Stimulated activated CD4-positive, alpha-beta T cell treated with anti-CD3 and anti-CD28 coated beads, Interleukin-15, amount 100 ng/mL, for 24 hours (primary cell): ENCODE results near the gene KCNIP3.

Source experiments
- DNase-seq: peaks from one replicate; pipeline ENCODE4 v3.0.0-alpha.2; 2020

KCNIP3 gene

DNA sequence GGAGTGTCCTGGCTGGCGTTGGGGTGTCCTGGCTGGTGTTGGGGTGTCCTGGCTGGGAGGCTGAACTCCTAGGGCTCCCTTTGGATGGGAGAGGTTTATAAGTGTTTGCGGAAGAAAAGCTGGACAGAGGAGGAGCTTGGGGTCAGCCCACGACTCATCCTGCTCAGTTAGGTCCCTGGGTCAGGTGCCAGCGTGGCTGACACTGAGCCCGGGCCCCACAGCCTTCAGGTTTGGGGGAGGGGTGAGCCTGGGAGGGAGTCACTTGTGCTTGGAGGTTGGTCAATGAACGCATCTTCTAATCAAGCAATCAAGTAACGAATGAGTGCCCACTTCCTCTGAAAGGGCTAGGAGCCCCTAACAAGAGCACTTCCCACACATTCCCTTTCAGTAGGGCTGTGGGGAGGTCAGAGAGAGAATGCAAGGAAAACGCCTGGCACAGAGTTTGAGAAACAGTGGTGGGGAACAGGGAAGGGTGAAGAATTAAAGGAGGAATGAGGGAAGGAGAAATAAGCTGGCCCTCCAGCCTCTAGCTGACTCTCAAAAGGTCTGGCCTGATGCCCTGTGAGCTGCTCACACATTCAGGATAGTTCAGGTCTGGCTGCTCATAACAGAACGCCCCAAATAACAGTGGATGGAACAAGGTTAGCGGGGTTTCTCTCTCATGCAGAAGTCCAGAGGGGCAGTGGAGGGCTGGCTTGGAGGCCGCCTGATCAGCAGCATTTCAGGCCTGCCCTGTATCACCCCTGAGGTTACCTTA, 670 bp downstream of the KCNIP3 start:
- no peak for DNase-seq

DNA sequence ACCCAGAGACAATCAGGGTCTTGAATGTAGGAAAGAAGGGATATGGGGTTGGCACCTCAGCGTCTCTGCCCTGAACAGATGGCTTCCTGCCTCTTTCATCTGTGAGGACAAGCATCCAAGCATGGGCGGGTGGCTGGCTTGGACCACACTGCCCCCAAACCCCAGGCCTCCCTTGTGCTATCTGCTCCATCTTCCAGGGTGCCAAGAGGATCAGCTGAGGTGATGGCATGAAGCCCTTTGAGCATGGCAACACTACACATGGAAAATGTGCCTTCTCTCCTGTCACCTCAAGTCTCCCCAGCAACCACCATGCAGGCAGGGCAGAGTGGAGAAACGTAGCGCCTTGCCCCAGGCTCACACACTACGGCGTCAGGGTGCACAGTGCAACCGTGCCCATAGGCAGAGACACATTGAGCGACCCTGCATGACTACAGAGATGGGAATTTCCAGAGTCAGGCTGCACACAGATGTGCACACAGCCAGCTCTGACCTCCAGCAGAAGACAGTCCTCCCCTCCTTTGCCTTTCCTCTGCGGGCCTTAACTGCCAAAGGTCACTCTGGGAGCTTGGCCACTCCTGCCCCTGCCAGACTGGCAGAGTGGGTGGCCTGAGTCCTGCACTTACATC, 1.5 kb downstream of the KCNIP3 start:
- no peak for DNase-seq

DNA sequence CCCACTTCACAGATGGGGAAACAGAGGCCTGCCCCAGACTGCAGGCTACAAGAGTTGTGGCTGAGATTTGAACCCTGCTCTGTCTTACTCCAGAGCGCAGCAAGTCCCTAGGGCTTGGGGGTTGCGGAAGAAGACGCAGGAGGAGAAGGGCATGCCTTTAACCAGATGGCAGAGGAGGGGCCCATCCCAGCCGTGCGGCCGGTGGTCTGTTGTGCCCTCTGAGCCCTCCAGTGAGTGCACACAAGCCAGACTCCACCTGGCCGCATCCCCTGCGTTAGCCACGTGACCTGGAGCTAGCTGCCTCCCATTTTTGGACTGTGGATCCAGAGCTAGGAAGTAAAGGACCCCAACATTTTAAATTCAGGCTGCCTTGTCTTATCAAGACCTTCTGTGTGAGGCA, 2.8 kb downstream of the KCNIP3 start:
- DNase-seq: no peak

DNA sequence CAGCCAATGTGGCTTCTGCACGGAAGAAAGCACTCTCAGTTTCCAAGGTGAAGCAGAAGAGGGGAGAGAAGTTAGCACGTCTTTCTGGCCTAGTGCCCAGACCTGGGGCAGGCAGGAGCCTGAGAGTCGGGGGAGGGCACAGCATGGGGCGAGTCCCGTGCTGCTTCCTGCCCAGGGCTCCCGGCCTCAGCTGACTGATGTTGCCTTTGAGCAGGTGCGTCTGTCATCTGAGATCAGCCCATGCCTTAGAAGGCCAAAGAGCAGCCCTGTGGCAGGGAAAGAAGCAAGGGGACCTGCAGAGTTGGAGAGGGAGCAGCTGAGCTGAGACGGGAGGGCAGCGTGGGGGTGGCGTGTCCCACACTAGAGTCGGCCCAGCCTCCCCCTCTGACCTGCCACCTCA, 3.3 kb downstream of the KCNIP3 start:
- DNase-seq: no peak

DNA sequence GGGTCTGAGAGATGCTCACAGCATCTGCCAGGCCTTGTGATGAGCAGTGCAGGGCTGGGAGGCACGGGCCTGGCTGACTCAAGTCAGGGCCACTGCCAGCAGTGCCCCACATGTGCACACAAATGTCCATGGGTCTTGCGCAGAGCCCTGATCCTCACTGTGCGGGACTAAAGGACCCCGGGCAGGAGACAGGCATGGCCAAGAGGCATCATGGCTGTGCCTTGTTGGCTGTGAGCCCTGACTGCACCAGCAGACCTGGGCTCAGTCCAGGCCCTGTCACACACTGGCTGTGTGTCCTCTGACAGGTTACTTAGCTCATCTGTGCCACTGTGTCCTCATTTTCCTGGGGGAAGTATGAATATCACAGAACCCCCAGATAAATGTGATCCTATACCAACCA, 4.0 kb downstream of the KCNIP3 start:
- DNase-seq: no peak

DNA sequence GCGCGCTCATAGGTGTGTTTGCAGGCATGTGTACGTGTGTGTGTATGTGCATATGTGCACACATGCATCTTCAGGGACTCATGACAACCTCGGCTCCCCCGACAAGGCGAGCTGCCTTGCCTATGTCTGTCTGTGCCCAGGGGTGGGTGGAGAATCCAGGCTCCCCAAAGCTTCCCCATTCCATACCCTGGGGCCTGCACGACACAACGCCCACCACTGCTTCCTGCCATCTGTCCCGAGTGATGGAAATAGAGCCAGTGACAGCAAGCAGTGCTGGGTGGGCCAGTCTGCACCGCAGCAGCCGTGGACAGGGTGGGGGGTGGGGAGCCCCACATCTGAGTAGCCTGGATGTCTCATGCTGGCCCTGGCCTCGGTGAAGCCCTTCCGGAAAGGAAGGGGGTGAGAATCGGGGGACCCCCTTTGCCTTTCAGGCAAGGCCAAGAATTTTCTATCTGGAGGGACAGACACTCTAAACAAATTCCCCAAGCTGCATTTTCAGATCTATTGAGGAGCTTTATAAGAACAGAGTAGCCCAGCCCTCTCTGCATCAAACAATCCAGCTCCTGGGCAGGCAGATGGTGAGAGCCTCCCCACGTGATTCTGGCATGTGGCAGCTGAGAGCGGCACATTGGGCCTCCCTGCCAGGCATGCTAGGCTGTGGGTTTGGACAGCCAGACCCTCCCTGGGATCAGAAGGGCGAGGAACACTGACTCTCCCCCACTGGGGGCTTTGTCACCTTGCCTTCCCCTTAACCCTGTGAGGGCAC, 4.9 kb downstream of the KCNIP3 start:
- DNase-seq: no peak

DNA sequence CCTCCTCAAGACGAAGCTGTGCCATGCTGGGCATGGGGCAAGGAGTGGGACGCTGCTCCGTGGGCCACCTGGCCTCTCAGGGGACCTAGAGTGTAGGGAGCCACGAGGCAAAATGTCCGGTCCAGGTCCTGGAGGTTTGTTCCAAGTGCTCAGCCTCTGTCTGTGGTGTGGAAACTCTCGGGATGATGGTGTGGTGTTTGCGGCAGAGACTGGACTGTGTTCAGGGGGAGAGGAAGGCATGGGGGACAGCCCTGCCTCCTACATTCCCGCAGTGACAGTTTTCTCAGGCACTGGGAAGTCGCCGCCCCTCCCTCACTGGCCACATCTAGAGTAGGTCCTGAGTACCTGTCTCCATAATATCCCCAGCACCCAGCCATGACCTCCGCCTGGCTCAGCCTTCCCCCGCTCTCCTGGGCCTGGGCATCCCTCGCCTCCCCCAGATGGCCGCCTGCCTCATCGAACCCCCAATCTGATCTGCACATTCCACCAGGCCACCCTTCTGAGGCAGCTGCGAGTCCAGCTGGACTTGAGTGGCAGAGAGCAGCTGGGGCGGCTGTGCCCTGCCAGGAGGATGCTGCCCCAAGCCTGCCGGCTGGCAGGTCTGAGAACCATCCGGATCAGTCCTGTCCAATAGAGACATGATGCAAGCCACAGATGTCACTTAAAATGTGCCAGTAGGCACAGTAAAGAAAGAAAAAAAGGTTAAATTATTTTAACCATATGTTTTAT, 6.2 kb downstream of the KCNIP3 start:
- no peak for DNase-seq

DNA sequence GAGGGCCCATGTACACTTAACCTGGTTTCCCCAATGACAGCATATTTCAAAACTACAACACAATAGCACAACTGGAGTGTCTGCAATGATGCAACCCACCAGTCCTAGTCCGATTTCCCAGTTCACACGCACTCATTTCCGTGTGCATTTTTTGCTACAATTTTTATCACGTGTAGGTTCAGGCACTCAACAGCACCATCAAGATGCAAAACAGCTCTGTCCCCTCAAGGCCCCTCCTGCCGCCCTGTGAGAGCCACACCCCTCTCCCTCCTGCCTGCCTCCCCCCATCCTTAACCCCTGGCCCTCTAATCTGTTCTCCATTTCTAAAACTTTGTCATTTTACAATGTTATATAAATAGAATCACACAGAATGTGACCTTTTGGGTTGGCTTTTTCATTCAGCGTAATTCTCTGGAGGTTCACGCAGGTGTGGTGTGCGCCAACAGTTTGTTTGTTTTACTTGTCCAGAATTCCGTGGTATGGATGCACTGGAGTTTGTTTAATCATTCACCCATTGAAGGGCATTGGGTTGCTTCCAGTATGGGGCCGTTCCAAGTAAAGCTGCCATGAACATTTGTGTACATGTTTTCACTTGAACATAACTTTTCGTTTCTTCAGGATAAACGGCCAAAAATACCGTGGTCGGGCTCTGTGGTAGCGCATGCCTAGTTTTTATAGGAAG, 8.4 kb downstream of the KCNIP3 start:
- no peak for DNase-seq

DNA sequence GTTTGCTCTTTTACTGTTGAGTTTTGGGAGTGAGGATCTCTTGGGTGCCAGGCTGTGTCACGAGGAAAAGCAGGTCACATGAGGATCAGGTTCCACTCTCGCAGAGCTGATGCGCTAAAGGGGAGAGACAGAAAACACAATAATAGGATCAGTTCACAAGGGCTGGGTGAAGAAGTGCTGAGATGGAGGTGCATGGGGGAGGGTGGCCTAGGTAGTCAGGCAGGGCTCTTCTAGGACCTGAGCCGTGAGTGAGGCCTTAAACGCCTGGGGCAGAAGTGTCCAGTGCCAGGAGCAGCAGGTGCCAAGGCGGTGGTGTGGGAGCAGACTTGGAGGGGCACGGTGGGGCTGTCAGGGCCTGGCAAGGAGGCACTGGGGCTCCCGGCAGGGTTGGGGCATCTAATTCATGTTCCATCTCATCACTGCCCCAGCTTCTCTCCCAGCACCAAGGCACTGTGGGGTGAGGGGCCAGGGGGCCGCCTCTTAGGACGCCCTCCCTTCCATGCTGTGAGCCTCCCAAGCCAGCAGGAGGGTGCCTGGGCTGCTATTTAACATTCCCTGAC, 9.3 kb downstream of the KCNIP3 start:
- DNase-seq: no peak

DNA sequence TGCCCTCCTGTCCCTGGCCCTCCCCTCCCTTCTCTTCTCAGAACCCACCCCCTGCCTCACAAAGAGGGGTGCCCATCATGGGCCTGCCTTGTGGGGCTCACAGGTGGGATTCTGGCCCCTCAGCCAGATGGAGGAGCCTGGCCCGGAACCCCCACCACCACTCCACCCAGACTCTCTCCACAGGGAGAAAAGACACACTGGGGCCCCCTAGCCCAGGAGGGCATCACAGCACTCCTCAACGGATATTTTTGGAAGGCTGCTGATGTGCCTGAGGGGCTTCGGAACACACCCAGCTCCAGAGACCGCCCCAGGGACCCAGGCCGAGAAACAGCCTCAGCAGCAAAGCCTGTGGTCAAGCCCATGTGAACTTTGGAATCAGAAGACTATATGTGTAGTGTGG, 9.9 kb downstream of the KCNIP3 start:
- DNase-seq: no peak

DNA sequence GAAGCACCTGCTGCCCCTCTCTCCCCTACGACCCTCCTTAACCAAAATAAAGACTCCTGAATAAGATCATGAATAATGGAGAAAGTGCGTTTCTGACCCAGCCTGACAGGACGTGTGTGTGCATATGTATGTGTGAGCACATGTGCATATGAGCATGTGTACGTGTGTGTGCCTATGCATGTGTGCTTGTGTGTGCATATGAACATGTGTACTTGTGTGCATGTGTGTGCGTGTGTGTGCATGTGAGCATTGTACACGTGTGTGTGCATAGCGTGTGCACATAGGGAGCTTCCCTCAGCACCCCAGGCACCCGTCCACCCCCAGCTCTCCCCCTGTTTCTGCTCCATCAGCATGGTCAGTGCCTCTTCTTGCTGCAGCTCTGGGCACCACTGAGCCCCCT, 10.7 kb downstream of the KCNIP3 start:
- no peak for DNase-seq

DNA sequence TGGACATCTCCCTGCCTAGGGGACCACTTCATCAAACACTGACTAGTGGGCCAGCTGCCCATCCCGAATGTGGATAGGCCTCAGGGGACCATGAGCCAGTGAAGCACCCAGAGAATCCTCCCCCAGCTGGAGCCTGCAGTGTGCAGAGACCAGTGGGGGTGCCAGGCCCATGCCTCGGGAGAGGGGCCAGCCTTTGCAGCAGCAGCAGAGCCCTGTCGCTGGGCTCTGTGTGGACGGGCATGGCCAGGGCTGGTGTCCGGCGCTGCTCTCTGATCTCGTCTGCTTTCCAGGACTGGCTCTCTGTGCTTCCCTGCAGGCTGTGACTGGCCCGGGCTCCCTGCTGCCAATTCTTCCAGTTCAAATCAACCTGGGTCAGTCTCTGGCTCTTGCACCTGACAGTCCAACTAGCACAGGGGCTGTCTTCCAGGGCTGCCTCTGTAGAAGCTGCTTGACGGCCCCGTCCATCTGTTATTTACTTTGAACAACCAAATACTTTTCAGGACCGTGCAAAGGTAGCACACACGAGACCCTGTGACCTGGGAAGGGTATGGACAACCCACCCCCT, 11.4 kb downstream of the KCNIP3 start:
- DNase-seq: no peak

DNA sequence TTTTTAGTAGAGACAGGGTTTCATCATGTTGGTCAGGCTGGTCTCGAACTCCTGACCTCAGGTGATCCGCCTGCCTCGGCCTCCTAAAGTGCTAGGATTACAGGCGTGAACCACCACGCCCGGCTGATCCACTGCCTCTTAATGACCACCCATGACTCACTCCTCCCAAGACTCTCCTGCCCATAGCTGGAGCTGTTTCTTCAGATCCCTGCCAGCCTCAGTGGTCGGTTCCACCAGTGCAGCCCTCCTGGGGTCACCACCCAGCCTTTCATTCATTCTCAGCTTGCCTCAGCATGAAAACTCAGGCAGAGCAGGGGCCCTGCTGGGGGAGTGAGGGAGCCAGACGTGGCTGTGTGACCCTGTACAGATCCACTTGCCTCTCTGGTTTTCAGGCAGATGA, 12.5 kb downstream of the KCNIP3 start:
- DNase-seq: no peak

DNA sequence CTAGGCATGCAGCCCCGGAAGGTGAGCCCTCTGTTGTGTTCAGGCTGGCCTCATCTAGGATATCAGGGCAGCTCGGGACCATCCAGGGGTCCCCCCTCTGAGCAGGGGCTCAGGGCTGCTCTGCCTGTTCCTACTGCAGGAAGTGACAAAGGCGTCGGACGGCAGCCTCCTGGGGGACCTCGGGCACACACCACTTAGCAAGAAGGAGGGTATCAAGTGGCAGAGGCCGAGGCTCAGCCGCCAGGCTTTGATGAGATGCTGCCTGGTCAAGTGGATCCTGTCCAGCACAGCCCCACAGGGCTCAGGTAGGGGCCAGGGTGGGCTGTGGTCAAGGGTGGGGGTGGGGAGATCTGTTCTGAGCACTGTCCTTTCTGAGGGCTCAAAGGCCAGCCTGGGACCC, 13.1 kb downstream of the KCNIP3 start:
- DNase-seq: no peak

DNA sequence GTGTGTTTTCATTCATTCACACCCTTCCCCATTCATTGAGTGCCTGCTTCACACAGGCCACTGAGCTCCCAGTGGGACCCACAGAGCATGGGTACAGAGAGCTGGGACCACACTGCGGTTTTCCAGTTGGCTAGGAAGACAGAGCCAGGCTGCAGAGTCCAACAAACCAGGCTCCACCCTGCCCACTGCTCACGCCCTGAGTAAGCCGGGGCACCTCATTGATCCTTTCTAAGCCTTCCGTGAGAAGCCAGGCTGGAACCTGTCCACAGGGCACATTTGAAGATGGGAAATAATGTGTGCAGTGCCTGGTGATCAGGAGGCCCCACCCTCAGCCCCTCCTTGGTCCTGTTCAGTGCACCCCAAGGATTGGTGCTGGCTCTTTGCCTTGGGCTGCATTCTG, 13.5 kb downstream of the KCNIP3 start:
- DNase-seq: no peak

DNA sequence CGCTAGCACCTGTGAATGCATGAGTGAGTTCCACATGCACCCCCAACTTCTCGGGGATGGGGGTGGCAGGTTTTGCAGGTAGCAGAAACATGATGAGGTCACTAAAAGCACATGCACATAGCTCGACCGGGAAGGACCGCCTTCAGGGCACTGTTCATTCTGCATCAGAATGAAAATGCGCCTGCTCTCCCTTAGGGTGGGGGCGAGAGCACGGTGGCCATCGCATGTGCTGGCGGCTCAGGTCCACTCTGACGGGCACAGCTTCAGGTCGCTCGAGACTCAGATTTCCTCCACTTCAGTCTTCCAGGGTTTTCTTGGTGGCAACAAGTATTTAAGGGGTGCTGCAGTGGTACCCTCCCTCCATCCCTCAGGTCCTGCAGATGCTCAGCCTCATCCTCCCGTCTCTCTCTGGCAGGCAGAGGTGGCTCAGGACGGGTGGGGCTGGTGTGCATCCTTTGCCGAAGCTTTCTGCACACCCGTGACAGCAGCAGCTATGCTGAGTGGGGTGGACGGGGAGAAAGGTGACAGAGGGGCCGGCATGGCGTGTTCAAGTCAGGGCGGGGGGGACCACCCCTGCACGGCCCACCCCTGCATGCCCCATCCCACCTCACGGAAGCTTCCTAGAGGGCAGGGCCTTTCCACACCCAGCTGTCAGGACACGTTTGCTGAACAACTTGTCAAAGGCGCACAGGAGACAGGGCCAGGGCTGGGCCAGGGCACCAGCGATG, 14.8 kb downstream of the KCNIP3 start:
- DNase-seq: no peak

DNA sequence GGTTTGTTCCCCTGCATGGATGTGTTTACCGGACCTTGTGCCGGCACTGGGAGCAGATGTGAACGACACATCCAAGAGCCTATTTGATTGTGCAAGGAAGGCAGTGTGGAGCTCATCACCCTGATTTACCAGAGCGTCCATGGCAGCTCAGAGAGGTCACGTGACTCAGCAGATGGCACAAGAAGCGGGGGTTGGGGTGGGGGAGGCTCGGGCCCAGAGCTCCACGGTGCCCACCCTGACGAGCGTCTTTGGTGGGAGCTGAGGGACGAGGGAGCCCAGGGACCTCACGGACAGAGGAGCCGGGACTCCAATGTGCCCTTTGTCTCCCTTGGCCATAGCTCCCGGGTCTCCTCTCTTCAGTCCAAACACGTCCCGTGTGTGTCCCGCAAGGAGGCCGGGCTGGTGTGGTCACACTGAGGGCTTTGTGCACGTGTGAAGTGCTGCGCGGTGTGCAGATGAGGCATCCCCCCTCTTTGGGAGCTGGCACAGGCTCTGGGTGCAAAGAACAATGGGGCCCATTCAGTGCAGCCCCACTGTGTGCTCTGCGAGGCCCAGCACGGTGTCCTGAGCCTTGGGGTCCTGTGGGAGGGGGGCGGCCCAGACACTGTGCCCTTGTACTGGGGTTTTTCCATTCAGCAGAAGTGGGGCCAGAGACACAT, 15.5 kb downstream of the KCNIP3 start:
- DNase-seq: no peak

DNA sequence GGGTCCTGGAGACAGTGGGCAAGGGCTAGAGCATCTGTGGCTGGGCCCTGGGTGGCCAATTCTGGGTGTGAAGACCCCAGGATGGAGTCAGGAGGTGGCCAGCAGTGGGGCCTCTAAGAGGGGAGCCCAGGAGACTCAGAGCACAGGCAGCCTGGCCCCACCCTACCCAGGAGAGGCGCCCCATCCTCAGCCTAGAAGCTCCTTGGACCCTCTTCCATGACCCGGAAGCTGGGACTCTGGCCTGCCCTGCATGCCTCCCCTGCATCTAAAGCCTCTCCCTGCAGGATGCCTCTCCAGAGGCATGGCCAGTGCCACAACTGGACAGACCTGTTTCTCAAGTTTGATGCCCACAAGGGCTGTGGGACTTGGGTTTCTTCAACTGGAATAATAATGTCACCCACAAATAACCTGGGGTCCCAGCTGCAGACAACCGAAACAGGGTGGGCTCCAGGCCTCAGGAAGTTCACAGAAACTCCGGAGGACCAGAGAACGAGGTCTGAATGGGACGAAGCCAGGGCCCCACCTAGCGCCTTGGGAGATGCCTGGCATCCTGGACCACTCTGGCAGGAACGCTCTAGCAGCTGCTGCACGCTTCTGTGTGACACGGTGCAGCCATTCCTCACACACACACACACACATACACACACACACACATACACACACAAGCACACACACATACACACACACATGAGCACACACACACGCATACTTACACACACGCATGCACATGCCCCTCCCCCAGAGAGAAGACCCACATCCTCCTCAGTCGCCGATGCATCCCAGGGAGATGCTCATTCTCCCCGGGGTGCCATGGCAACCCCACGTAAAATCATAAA, 16.4 kb downstream of the KCNIP3 start:
- no peak for DNase-seq

DNA sequence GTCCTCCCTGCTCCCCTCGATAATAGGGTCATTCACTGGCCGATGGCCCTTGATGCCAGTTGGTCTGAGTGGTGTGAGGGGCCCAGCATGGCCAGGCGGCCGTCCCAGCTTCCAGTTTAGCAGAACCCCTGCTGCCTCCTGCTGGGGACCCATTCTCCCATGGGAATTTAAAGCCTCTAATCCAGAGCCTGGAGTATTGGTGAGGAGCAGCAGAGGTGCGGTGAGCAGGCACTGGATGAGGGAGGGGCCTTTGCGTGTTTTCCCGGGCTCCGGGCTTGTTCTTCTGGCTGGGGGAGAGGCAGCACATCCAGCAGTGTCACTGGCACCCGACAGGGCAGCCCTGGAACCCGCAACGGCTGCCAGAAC, 17.4 kb downstream of the KCNIP3 start:
- no peak for DNase-seq
